Activated CD8-positive, alpha-beta T cell treated with anti-CD3 and anti-CD28 coated beads for 36 hours (primary cell): Measurements from ENCODE around the gene ASB18. TPM values are rescaled to one million over a fixed set of nuclear protein-coding genes. Genes with fewer than 3 reads are reported as not detected.

Experiments used
- ATAC-seq: fragments of 200-7000 bp; cut with Tn5 transposase; one replicate; pipeline ENCODE4 v1.10.0; 2021; ENCODE audit warnings: mild to moderate bottlenecking, moderate library complexity
- CTCF ChIA-PET: fragments of 350-600 bp; sonication (Branson Sonifier 250); formaldehyde crosslinking; loops from one replicate; lab custom pipeline; 2021; ENCODE audit warnings: antibody characterized with exemption; lab: Charles Lee
- POLR2A ChIA-PET: fragments of 350-600 bp; sonication (Branson Sonifier 250); formaldehyde crosslinking; loops from one replicate; lab custom pipeline; 2021; ENCODE audit warnings: antibody characterized with exemption; lab: Charles Lee
- DNase-seq: peaks from one replicate; pipeline ENCODE4 v3.0.0-alpha.2; 2020
- H3K27ac Mint-ChIP-seq: one replicate; pipeline ENCODE4 v1.8.0; 2021; ENCODE audit warnings: mild to moderate bottlenecking, mixed read lengths
- H3K27me3 Mint-ChIP-seq: one replicate; pipeline ENCODE4 v1.8.0; 2021; ENCODE audit warnings: mixed read lengths
- H3K36me3 Mint-ChIP-seq: one replicate; pipeline ENCODE4 v1.8.0; 2021; ENCODE audit warnings: low read depth, mixed read lengths
- H3K4me1 Mint-ChIP-seq: one replicate; pipeline ENCODE4 v1.8.0; 2021; ENCODE audit warnings: low read depth, mixed read lengths
- H3K4me3 Mint-ChIP-seq: one replicate; pipeline ENCODE4 v1.8.0; 2021; ENCODE audit warnings: mild to moderate bottlenecking, moderate library complexity, mixed read lengths
- H3K9me3 Mint-ChIP-seq: one replicate; pipeline ENCODE4 v1.8.0; 2021; ENCODE audit warnings: mixed read lengths
- intact Hi-C: fragments of 100-400 bp; cut with micrococcal nuclease; formaldehyde crosslinking; loops from one replicate; pipeline ENCODE4 v1.10.0; 2022
- total RNA-seq, 2 experiments: library from RNA; stranded (reverse); gene quantifications; one replicate each; pipeline ENCODE4 v1.2.3, GENCODE V29; 2021
- TF ChIP-seq, protein P1 (sequence below): fragments of 200-600 bp; IDR thresholded peaks from one replicate; pipeline ENCODE4 v1.8.0; 2022; ENCODE audit warnings: antibody characterized with exemption, mild to moderate bottlenecking

The ASB18 gene
- total RNA-seq, 2 experiments from 2014 or later: not detected

DNA sequence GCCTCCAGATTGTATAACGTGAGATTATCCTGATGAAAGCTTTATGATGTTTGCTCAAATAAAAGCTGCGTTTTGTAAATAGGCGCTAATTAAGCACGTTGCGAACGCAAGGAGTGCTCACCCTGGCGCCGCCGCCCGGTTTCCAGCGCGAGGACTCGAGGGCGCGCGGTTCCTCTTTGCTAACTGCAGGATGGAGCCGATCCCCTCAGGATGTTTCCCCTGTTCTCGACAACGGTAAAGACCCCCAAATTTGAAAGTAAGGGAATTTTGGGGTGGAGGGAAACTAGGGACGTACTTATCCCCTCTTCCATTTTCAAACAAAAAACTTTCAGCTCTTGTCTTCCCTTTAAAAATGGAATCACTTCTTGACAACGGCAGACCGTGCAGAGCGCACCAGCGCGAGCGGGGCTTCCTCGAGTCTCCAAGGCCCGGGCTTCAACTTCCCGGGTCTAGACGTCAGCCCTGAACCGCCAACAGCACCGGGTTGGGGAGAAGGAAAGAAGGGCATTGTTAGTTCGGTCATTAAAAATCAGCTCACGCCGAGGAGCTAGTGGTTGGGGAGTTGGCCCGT lies 95.0 kb downstream of the ASB18 start:
- H3K9me3 Mint-ChIP-seq: no peaks in the 10 kb centered on the region

DNA sequence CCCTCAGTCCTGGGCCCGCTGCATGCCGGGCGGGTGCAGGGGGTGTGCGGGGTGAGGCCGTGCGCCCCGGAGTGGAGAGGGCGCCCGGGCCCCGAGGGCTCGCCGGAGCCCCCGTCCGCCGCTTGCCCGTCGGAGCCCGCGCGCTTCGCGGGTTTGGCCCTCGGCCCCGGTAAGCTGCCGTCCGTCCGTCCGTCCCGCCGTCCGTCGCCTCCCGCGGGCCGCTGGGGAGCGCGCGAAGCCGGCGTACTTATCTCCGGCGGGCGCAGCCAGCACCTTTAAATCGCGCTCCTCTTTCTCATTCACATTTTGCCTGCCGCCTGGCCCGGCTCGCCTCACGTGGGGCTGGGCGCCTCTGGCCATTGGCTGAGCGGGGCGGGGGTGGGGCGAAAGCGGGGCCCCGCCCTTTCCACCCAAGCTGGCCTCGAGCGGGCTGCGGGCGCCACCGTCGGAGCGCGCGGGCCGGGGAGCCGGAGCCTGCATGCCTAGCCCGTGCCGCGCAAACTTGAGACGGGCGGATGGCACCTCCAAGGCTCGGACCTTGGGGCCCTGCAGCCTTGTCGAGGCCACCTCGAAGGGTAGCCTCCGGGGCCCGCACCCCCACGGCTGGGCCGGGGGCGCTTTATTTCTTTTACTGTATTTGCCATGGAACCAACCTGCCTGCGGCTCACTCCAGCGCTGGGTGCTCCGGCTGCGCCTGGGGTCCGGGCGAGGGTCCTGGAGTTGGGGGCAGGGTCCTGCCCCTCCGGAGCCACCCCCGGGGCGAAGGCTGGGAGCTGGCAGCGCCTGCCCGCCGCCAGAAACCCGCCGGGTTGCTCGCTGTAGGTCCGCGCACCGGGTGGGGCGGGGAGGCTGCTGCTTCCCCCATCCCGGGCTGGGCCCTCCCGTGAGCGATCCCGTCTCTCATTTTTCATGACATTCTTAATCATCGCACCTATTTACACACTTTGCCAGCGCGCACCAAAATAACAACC lies 95.8 kb downstream of the ASB18 start, which contains the start of gene GBX2:
GBX2 (minus strand) TSS at position 277 of the 971 bp plus-strand sequence. CDS start 415 bp downstream, outside the sequence.
- CTCF ChIA-PET: interaction anchor here (1.3 to 2.2 kb wide), 3 partner anchors 9 to 389 kb away, joined by 3 to 11 read pairs (median 6); no protein-coding TSS in a partner anchor

More for the DNA sequence above, 95.0 kb downstream of the ASB18 start:
- H3K27ac Mint-ChIP-seq: no peak overlapping the region
- no peaks in the 10 kb centered on the region for H3K36me3 Mint-ChIP-seq
- CTCF ChIA-PET: interaction anchor here (1.3 to 3.2 kb wide), 4 partner anchors 9 to 390 kb away, joined by 3 to 18 read pairs (median 8); no protein-coding TSS in a partner anchor
- DNase-seq (no peak), ATAC-seq (no peak)
- TF ChIP-seq, protein P1, sequence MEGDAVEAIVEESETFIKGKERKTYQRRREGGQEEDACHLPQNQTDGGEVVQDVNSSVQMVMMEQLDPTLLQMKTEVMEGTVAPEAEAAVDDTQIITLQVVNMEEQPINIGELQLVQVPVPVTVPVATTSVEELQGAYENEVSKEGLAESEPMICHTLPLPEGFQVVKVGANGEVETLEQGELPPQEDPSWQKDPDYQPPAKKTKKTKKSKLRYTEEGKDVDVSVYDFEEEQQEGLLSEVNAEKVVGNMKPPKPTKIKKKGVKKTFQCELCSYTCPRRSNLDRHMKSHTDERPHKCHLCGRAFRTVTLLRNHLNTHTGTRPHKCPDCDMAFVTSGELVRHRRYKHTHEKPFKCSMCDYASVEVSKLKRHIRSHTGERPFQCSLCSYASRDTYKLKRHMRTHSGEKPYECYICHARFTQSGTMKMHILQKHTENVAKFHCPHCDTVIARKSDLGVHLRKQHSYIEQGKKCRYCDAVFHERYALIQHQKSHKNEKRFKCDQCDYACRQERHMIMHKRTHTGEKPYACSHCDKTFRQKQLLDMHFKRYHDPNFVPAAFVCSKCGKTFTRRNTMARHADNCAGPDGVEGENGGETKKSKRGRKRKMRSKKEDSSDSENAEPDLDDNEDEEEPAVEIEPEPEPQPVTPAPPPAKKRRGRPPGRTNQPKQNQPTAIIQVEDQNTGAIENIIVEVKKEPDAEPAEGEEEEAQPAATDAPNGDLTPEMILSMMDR: no peak
- intact Hi-C loops: loop anchor here (10.0 kb wide), 1 partner anchor 494 kb away; no protein-coding TSS in a partner anchor
- H3K4me1 Mint-ChIP-seq: peaks cover 13% of the 10 kb centered on the region
- H3K27me3 Mint-ChIP-seq: peaks cover 67% of the 10 kb centered on the region
- POLR2A ChIA-PET: interaction anchor here (1.6 kb wide), 1 partner anchor 390 kb away, joined by 3 read pairs; no protein-coding TSS in a partner anchor
- no peak overlapping the region for H3K4me3 Mint-ChIP-seq

DNA sequence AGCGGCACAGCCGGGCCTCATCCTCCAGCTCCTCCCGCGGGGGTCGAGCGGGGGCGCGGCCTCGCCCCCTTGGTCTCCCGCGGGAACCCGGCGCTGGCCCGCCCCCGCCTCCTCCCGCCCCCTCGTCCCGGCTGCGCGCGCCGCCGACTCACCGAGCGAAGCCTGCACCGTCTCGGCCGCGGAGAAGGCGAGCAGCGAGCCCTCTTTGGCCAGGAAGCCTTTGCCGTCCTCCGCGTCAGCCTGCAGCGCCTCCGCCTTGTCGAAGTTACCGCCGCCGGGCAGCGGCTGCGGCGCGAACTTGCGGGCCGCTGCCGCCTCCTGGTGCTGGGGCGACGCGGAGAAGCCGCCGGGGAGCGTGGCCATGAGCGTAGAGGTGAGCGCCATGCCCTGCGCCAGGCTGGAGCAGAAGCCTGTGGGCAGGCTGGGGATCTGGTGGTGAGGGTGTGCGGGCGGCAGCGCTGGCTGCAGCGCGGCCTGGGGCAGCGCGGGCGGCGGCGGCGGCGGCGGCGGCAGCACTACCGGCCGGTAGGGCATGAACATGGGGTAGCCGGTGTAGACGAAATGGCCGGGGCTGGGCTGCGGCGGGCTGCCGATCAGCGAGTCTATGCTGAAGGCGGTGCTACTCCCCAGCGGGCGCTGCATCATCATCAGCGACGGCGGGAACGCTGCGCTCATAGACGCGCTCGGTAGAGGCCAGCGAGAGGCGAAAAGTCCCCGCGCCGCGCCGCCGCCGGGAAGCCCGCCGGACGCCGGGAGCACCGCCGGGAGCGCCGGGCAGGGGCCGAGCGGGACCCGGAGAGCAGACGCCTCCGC lies 96.7 kb downstream of the ASB18 start:
- Mint-ChIP-seq H3K4me1 (peaks cover 13% of the 10 kb centered on the region), H3K27ac (no peak overlapping the region), H3K27me3 (peaks cover 63% of the 10 kb centered on the region), H3K4me3 (no peak overlapping the region), H3K9me3 (no peaks in the 10 kb centered on the region), H3K36me3 (no peaks in the 10 kb centered on the region)
- TF ChIP-seq, protein P1: no peak
- CTCF ChIA-PET: interaction anchor here (1.3 kb wide), 1 partner anchor 387 kb away, joined by 3 read pairs; no protein-coding TSS in a partner anchor
- no peak for DNase-seq
- intact Hi-C loops: loop anchor here (10.0 kb wide), 1 partner anchor 493 kb away; no protein-coding TSS in a partner anchor
- peak; percentile 10 for ATAC-seq
- POLR2A ChIA-PET: interaction anchor here (0.5 kb wide), 1 partner anchor 95 kb away, joined by 3 read pairs; no protein-coding TSS in a partner anchor

More for the DNA sequence above, 95.8 kb downstream of the ASB18 start, which contains the start of gene GBX2:
- Mint-ChIP-seq H3K4me1 (peaks cover 13% of the 10 kb centered on the region), H3K9me3 (no peaks in the 10 kb centered on the region), H3K27ac (no peak within 1 kb of the TSS), H3K27me3 (peaks cover 58% of the 10 kb centered on the region), H3K4me3 (no peak within 1 kb of the TSS), H3K36me3 (no peaks in the 10 kb centered on the region)
- ATAC-seq (no peak), DNase-seq (no peak)
- POLR2A ChIA-PET: no interaction called here
- TF ChIP-seq, protein P1: no peak
- intact Hi-C loops: loop anchor here (10.0 kb wide), 1 partner anchor 494 kb away; no protein-coding TSS in a partner anchor

DNA sequence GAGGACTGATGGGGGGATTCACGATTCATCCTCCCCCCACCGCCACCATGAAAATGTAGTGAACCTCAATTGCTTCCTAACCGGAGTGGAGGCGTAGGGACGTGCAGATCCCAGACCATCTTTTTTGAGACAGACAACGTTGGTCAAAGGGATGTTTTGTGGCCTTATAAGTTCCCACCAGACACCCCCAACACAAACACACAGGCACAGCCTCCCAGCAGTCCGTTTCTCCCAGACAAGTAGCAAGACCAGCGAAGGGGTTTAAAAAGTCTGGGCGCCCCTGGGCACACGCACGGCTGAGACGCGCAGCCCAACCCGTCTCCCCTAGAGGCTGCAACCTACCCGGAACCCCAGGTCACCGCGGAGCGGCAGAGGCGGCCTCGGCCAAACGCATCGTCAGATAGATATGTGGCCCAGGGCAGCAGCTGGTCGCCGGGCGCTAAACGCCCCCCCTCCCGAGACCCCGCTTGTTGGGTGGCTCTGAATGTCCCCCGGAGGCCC lies 97.4 kb downstream of the ASB18 start:
- TF ChIP-seq, protein P1: no peak
- H3K9me3 Mint-ChIP-seq: no peaks in the 10 kb centered on the region
- no peak overlapping the region for H3K4me3 Mint-ChIP-seq
- no peak for DNase-seq
- ATAC-seq: no peak
- H3K27me3 Mint-ChIP-seq: peaks cover 63% of the 10 kb centered on the region
- no peak overlapping the region for H3K27ac Mint-ChIP-seq
- H3K36me3 Mint-ChIP-seq: no peaks in the 10 kb centered on the region
- peaks cover 13% of the 10 kb centered on the region for H3K4me1 Mint-ChIP-seq
- intact Hi-C loops: loop anchor here (10.0 kb wide), 1 partner anchor 492 kb away; no protein-coding TSS in a partner anchor
- ChIA-PET CTCF (interaction anchor here (2.0 kb wide), 1 partner anchor 11 kb away, joined by 13 read pairs; no protein-coding TSS in a partner anchor), POLR2A (interaction anchor here (0.5 kb wide), 1 partner anchor 94 kb away, joined by 3 read pairs; no protein-coding TSS in a partner anchor)
